H9 (cell line): ENCODE results near the gene RBKS. TPM values are rescaled to one million over a fixed set of nuclear protein-coding genes. Genes with fewer than 3 reads are reported as not detected.
"Not testable (repeated sequence)": the region's sequence is repeated elsewhere in the genome, so short reads cannot be mapped to it uniquely, and the experiment has no call there.

ENCODE experiments used
- DNase-seq: peaks from one replicate; pipeline ENCODE4 v3.0.0-alpha.2; 2017
- H2AFZ ChIP-seq: one replicate; pipeline ENCODE4 v1.6.1; 2013; ENCODE audit warnings: mild to moderate bottlenecking, low read length, control low read depth, moderate library complexity
- H2AK5ac ChIP-seq: 2 replicates; pipeline ENCODE4 v1.6.1; 2013; ENCODE audit warnings: low read length, control low read depth, mixed read lengths; ENCODE audit not compliant: insufficient read length
- H2BK120ac ChIP-seq: one replicate; pipeline ENCODE4 v1.6.1; 2013; ENCODE audit warnings: low read depth, mild to moderate bottlenecking, low read length, control low read depth, inconsistent platforms; ENCODE audit not compliant: poor library complexity, severe bottlenecking
- H2BK12ac ChIP-seq: 2 replicates; pipeline ENCODE4 v1.6.1; 2013; ENCODE audit warnings: low read length, control low read depth, mixed read lengths, low read depth; ENCODE audit not compliant: insufficient read length
- H2BK15ac ChIP-seq: 2 replicates; pipeline ENCODE4 v1.6.1; 2013; ENCODE audit warnings: low read depth, low read length, control low read depth
- H2BK20ac ChIP-seq: one replicate; pipeline ENCODE4 v1.6.1; 2013; ENCODE audit warnings: low read depth, mild to moderate bottlenecking, low read length, control low read depth, inconsistent platforms; ENCODE audit not compliant: poor library complexity, severe bottlenecking
- H2BK5ac ChIP-seq: 2 replicates; pipeline ENCODE4 v1.6.1; 2013; ENCODE audit warnings: low read length, control low read depth, mixed read lengths; ENCODE audit not compliant: insufficient read length
- H3K14ac ChIP-seq: 2 replicates; pipeline ENCODE4 v1.6.1; 2013; ENCODE audit warnings: low read length, control low read depth; ENCODE audit not compliant: insufficient read depth
- H3K18ac ChIP-seq: 2 replicates; pipeline ENCODE4 v1.6.1; 2013; ENCODE audit warnings: low read depth, mild to moderate bottlenecking, mixed read lengths, low read length, control low read depth; ENCODE audit not compliant: insufficient read length
- H3K23ac ChIP-seq: 2 replicates; pipeline ENCODE4 v1.6.1; 2013; ENCODE audit warnings: low read length, control low read depth, mixed read lengths, low read depth; ENCODE audit not compliant: insufficient read length
- H3K23me2 ChIP-seq: 2 replicates; pipeline ENCODE4 v1.6.1; 2013; ENCODE audit warnings: low read depth, mild to moderate bottlenecking, mixed read lengths, low read length, control low read depth; ENCODE audit not compliant: insufficient read length, poor library complexity, severe bottlenecking
- H3K27ac ChIP-seq: 2 replicates; pipeline ENCODE4 v1.5.1; 2013; ENCODE audit warnings: low read length, control low read depth, mixed read lengths, low read depth; ENCODE audit not compliant: insufficient read length
- H3K27me3 ChIP-seq: 2 replicates; pipeline ENCODE4 v1.6.1; 2013; ENCODE audit warnings: low read length, control low read depth, inconsistent platforms; ENCODE audit not compliant: insufficient read depth
- H3K4ac ChIP-seq: 2 replicates; pipeline ENCODE4 v1.6.1; 2013; ENCODE audit warnings: low read depth, mild to moderate bottlenecking, control low read depth, inconsistent platforms, low read length, moderate library complexity
- H3K4me1 ChIP-seq: 2 replicates; pipeline ENCODE4 v1.6.1; 2013; ENCODE audit warnings: low read length, control low read depth, inconsistent platforms; ENCODE audit not compliant: insufficient read depth
- H3K4me2 ChIP-seq: 2 replicates; pipeline ENCODE4 v1.6.1; 2013; ENCODE audit warnings: low read length, control low read depth, mixed read lengths; ENCODE audit not compliant: insufficient read length, insufficient read depth
- H3K56ac ChIP-seq: 2 replicates; pipeline ENCODE4 v1.6.1; 2013; ENCODE audit warnings: low read depth, mild to moderate bottlenecking, mixed read lengths, low read length, control low read depth; ENCODE audit not compliant: insufficient read length
- H3K79me1 ChIP-seq: 2 replicates; pipeline ENCODE4 v1.6.1; 2013; ENCODE audit warnings: low read depth, mild to moderate bottlenecking, moderate library complexity, low read length, control low read depth, inconsistent platforms; ENCODE audit not compliant: insufficient read depth, poor library complexity, severe bottlenecking
- H3K79me2 ChIP-seq: 2 replicates; pipeline ENCODE4 v1.6.1; 2013; ENCODE audit warnings: low read length, control low read depth, inconsistent platforms; ENCODE audit not compliant: insufficient read depth
- H3K9ac ChIP-seq: 2 replicates; pipeline ENCODE4 v1.6.1; 2013; ENCODE audit warnings: low read length, control low read depth, mixed read lengths; ENCODE audit not compliant: insufficient read length; ENCODE audit errors: extremely low read depth
- H3K9me3 ChIP-seq: one replicate; pipeline ENCODE4 v1.6.1; 2013; ENCODE audit warnings: low read depth, low read length, inconsistent platforms; ENCODE audit not compliant: control insufficient read depth
- H3T11ph ChIP-seq: one replicate; pipeline ENCODE4 v1.6.1; 2013; ENCODE audit warnings: mild to moderate bottlenecking, low read length, control low read depth, inconsistent platforms
- H4K20me1 ChIP-seq: one replicate; pipeline ENCODE4 v1.6.1; 2013; ENCODE audit not compliant: control insufficient read depth, insufficient read length, insufficient read depth
- H4K5ac ChIP-seq: 2 replicates; pipeline ENCODE4 v1.6.1; 2013; ENCODE audit warnings: low read depth, mild to moderate bottlenecking, mixed read lengths, low read length, control low read depth; ENCODE audit not compliant: insufficient read length
- H4K8ac ChIP-seq: replicated peaks from 2 replicates; pipeline ENCODE4 v1.6.1; 2013; ENCODE audit warnings: low read length, control low read depth, mixed read lengths, low read depth; ENCODE audit not compliant: insufficient read length
- H4K91ac ChIP-seq: 2 replicates; pipeline ENCODE4 v1.6.1; 2013; ENCODE audit warnings: low read depth, mild to moderate bottlenecking, moderate library complexity, mixed read lengths, low read length, control low read depth; ENCODE audit not compliant: insufficient read length
- H3K27ac Mint-ChIP-seq, 3 experiments: 2 replicates in 2 of 3; 3 replicates in 1 of 3; pipeline ENCODE4 v1.8.0; 2020 to 2021; ENCODE audit warnings: mixed read lengths in 3 of 3, mild to moderate bottlenecking in 1 of 3, moderate library complexity in 1 of 3
- H3K27me3 Mint-ChIP-seq: 2 replicates; pipeline ENCODE4 v1.8.0; 2021; ENCODE audit warnings: low read depth, mild to moderate bottlenecking, moderate library complexity, mixed read lengths
- H3K36me3 Mint-ChIP-seq, 3 experiments: 2 replicates in 2 of 3; 3 replicates in 1 of 3; pipeline ENCODE4 v1.8.0; 2020 to 2021; ENCODE audit warnings: low read depth in 3 of 3, mixed read lengths in 3 of 3; ENCODE audit not compliant: insufficient read depth in 1 of 3
- H3K4me1 Mint-ChIP-seq, 2 experiments: 2 replicates each; pipeline ENCODE4 v1.8.0; 2020; ENCODE audit warnings: mixed read lengths in 2 of 2
- H3K4me3 Mint-ChIP-seq, 2 experiments: 2 replicates in 1 of 2; 3 replicates in 1 of 2; pipeline ENCODE4 v1.8.0; 2020 to 2021; ENCODE audit warnings: mild to moderate bottlenecking in 2 of 2, mixed read lengths in 2 of 2, moderate library complexity in 1 of 2
- H3K9me3 Mint-ChIP-seq, 2 experiments: 2 replicates in 1 of 2; 3 replicates in 1 of 2; pipeline ENCODE4 v1.8.0; 2020; ENCODE audit warnings: mild to moderate bottlenecking in 2 of 2, mixed read lengths in 2 of 2, moderate library complexity in 1 of 2
- WGBS: extraction: QIAGEN DNeasy Blood & Tissue Kit; methylation state at CpG from one replicate; pipeline ENCODE4 v1.1.7; 2013; ENCODE audit warnings: missing lambda C conversion rate, low lambda C conversion rate, mixed read lengths; ENCODE audit not compliant: insufficient read length; ENCODE audit errors: extremely low coverage; 5-methylcytosine and 5-hydroxymethylcytosine counted together
- total RNA-seq: library from RNA; stranded (reverse); gene quantifications from 2 replicates; pipeline ENCODE4 v1.2.1, GENCODE V29; 2021
- TF ChIP-seq, protein P1 (sequence below): fragments of 200-600 bp; sonication (generic); conservative IDR thresholded peaks from 3 replicates; pipeline ENCODE4 v1.8.0; 2021; ENCODE audit warnings: antibody characterized with exemption, mild to moderate bottlenecking

Gene RBKS
- total RNA-seq, 1 experiment from 2014 or later: 2.3 TPM

DNA sequence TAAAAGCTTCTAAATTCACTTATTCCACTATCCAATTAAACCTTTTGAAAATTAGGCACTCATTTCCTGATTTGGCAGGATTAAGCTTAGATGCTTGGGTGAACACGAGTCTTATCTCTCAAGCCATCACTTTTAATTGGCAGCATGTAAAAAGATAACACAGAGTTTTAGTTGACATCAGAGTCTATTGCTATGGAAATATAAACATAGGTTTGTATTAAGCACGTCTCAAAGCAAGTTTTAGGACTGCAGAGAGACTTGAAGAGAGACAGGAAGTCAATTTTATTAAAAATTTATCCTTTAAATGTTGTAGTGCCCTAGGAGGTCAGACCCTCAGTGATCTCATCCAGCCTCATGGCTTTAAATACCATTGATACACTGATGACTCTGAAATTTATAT lies 5.6 kb downstream of the RBKS start:
- Histone ChIP-seq H2BK12ac (no peak overlapping the region), H3K23ac (no peak overlapping the region), H3K79me2 (no peaks in the 10 kb centered on the region), H2BK20ac (no peak overlapping the region), H3K23me2 (no peaks in the 10 kb centered on the region), H3K79me1 (no peaks in the 10 kb centered on the region), H3K14ac (no peak overlapping the region), H3T11ph (no peak overlapping the region), H2BK15ac (no peak overlapping the region), H2AFZ (no peak overlapping the region), H3K18ac (no peak overlapping the region), H3K56ac (no peak overlapping the region), H3K9ac (no peak overlapping the region), H3K27ac (no peak overlapping the region), H2AK5ac (no peak overlapping the region), H2BK120ac (no peak overlapping the region), H3K9me3 (no peaks in the 10 kb centered on the region), H3K27me3 (no peaks in the 10 kb centered on the region), H2BK5ac (no peak overlapping the region), H4K5ac (no peak overlapping the region), H4K20me1 (no peaks in the 10 kb centered on the region), H3K4me2 (no peak overlapping the region), H4K8ac (no peak overlapping the region), H3K4ac (no peak overlapping the region), H4K91ac (no peak overlapping the region), H3K4me1 (no peaks in the 10 kb centered on the region)
- TF ChIP-seq, protein P1, sequence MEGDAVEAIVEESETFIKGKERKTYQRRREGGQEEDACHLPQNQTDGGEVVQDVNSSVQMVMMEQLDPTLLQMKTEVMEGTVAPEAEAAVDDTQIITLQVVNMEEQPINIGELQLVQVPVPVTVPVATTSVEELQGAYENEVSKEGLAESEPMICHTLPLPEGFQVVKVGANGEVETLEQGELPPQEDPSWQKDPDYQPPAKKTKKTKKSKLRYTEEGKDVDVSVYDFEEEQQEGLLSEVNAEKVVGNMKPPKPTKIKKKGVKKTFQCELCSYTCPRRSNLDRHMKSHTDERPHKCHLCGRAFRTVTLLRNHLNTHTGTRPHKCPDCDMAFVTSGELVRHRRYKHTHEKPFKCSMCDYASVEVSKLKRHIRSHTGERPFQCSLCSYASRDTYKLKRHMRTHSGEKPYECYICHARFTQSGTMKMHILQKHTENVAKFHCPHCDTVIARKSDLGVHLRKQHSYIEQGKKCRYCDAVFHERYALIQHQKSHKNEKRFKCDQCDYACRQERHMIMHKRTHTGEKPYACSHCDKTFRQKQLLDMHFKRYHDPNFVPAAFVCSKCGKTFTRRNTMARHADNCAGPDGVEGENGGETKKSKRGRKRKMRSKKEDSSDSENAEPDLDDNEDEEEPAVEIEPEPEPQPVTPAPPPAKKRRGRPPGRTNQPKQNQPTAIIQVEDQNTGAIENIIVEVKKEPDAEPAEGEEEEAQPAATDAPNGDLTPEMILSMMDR: no peak
- WGBS: no CpG with 5 or more reads among the region's 2 CpGs
- Mint-ChIP-seq H3K9me3 (peaks cover 0 to 3% of the 10 kb centered on the region in 2 experiments; a peak in 2 of 5 replicates), H3K4me1 (peaks cover 2% of the 10 kb centered on the region in 2 experiments; a peak in 3 of 4 replicates), H3K36me3 (no peaks in the 10 kb centered on the region), H3K4me3 (no peak overlapping the region), H3K27me3 (peaks cover 3% of the 10 kb centered on the region), H3K27ac (no peak overlapping the region)
- DNase-seq: no peak

DNA sequence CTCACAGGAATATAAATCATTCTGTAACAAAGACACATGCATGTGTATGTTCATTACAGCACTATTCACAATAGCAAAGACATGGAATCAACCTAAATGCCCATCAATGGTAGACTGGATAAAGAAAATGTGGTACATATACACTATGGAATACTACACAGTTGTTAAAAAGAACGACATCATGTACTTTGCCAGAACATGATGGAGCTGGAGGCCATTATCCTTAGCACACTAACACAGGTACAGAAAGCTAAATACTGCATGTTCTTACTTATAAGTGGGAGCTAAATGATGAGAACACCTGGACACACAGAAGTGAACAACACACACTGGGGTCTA lies 7.6 kb downstream of the RBKS start:
- H3K23me2 ChIP-seq, H3K27me3 Mint-ChIP-seq, H3K36me3 Mint-ChIP-seq, H3K79me2 ChIP-seq, H3K4me2 ChIP-seq, H2BK120ac ChIP-seq, H3K27ac Mint-ChIP-seq, H3K4me1 Mint-ChIP-seq, H3K9me3 ChIP-seq, H2BK20ac ChIP-seq, H2BK12ac ChIP-seq, H3K14ac ChIP-seq, H3K4me3 Mint-ChIP-seq, H3K9ac ChIP-seq, H2BK5ac ChIP-seq, DNase-seq, H3T11ph ChIP-seq, H4K8ac ChIP-seq, H2BK15ac ChIP-seq, H4K5ac ChIP-seq, H3K27ac ChIP-seq, H3K27me3 ChIP-seq, H4K20me1 ChIP-seq, H3K56ac ChIP-seq, H3K9me3 Mint-ChIP-seq, H3K4me1 ChIP-seq, H3K18ac ChIP-seq, H3K4ac ChIP-seq, H2AK5ac ChIP-seq, H2AFZ ChIP-seq, H3K79me1 ChIP-seq, H4K91ac ChIP-seq, H3K23ac ChIP-seq: not testable (repeated sequence)
- no CpG with 5 or more reads among the region's 1 CpG for WGBS
